Sigmoid colon (tissue), 4 donors: Measurements from ENCODE around the gene ATF4.

Experiments
- CTCF ChIP-seq, 4 experiments: fragments of 450-650 bp in 3 of 4; fragments of 200-600 bp in 1 of 4; IDR thresholded peaks; one replicate each; pipeline ENCODE4 v1.5.1; 2016 to 2019; ENCODE audit warnings: antibody characterized with exemption in 4 of 4, mild to moderate bottlenecking in 3 of 4, moderate library complexity in 2 of 4
- POLR2A ChIP-seq, 2 donors: fragments of 450-650 bp; IDR thresholded peaks; one replicate each; pipeline ENCODE4 v1.6.1; 2016; ENCODE audit warnings: antibody characterized with exemption in 2 of 2, mild to moderate bottlenecking in 2 of 2, moderate library complexity in 2 of 2
- POLR2AphosphoS5 ChIP-seq, 4 donors: sonication (generic); formaldehyde crosslinking; IDR thresholded peaks; one replicate each; pipeline ENCODE4 v1.6.1; 2017; ENCODE audit warnings: antibody characterized with exemption in 4 of 4

GRCh38 chr22:39477542-39477941 lies 42.8 kb upstream of the ATF4 start:
- TF ChIP-seq POLR2A (IDR thresholded peaks at IDR 0.05): no peak
- TF ChIP-seq CTCF (IDR thresholded peaks at IDR 0.05): no peak
- no peak for TF ChIP-seq POLR2AphosphoS5 (IDR thresholded peaks at IDR 0.05)
